NCI-H1105 treated with DMSO at 0.1 percent for 48 hours (cell line): ENCODE measurements around the gene NR1D1.
"Not testable (repeated sequence)": the region's sequence is repeated elsewhere in the genome, so short reads cannot be mapped to it uniquely, and the experiment has no call there.

ENCODE experiments used
- DNase-seq: peaks from one replicate; lab custom pipeline; 2025; lab: John Stamatoyannopoulos, UW

The NR1D1 gene

GRCh38 chr17:40100419-40100668, at the start of gene NR1D1:
NR1D1 (minus strand) TSS chr17:40100589; CDS start chr17:40100094, 495 bp downstream.
- no peak for DNase-seq

DNA sequence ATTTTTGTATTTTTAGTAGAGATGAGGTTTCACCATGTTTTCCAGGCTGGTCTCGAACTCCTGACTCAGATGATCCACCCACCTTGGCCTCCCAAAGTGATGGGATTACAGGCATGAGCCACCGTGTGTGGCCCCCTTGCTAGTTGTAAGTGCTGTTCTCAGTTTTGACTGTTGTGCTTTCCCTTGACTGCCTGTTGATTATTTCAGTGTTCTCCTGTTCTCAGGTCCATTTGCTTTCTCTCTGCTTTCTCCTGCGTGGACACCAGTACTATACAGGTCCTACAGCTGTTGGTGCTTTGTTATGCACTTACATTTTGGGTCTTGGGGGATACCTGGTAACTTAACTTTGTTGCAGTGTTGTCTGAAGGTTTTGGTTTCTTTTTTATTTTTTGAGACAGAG, 48.1 kb upstream of the NR1D1 start:
- DNase-seq: no peak

DNA sequence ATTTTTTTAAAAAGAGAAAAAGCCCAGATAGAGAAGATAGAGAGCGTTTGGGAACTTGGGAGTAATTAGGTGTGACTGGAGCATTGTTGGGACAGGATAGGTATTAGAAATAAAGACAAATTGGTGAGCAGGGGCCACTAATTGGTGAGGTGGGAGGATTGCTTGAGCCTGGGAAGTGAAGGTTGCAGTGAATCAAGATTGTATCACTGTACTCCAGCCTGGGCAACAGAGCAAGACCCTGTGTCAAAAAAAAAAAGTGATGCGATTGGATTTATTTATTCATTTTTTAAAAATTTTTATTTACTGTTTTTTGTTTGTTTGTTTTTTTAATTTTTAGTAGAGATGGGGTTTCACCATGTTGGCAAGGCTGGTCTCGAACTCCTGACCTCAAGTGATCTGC, 45.1 kb upstream of the NR1D1 start:
- DNase-seq: no peak

- DNase-seq: not testable (repeated sequence)
Measured at GRCh38 chr17:40143166-40143565, 42.8 kb upstream of the NR1D1 start.

DNA sequence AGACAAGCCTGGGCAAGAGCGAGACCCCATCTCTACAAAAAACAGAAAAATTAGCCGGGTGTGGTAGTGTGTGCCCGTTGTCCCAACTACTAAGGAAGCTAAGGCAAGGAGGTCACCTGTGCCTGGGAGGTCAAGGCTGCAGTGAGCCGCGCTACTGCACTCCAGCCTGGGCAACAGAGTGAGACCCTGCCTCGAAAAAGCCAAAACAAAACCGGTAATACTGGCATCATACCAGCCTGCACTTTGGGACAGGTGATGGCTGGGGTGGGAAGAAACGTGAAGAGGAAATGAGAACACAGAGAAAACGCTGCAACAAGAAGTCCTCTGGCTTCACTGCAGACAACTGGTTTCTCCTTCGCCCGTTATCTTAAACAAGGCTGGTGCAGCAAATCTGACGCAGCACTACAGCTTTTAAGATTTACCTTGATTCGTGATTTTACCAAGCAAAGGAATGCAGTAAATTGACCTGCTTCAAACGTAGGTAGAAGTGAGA, 39.2 kb upstream of the NR1D1 start:
- no peak for DNase-seq

DNA sequence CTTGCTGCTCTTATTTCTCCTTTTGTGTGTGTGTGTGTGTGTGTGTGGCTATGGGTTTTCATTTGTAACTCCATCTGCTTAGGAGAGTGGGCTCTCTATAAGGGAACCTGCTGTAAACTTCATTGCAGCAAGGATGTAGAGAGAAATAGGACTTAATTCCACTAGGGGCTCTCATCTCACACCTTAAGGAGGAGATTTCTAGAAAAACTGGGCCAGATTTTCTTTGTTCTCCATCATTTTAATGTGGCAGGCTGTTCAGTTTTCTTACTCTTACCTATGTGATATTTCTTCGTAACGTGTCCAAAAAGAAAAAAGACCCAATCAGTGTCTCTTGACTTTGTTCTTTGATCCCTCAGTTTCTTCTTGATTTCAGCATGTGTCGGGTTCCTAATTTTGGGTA, 35.4 kb upstream of the NR1D1 start:
- no peak for DNase-seq

DNA sequence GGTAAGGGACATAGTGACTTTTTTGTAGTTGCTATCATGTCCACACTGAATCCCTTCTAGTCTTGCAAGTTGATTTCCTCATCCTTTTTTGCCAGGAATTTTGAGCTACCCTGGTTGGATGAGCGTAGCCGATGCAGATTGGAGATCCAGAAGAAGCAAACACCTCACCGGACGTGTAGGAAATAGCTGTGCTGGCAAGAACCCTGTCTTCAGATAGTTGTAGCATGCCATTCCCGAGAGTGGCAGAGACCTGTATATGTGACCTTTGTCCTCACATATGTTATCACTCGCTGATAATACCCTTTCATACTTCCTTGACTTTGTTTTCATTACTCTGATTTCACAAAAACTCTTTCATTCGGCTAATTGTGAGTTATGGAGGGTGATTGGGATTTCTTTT, 33.8 kb upstream of the NR1D1 start:
- no peak for DNase-seq

- no peak for DNase-seq
Measured at GRCh38 chr17:40130352-40131042, 30.1 kb upstream of the NR1D1 start.

DNA sequence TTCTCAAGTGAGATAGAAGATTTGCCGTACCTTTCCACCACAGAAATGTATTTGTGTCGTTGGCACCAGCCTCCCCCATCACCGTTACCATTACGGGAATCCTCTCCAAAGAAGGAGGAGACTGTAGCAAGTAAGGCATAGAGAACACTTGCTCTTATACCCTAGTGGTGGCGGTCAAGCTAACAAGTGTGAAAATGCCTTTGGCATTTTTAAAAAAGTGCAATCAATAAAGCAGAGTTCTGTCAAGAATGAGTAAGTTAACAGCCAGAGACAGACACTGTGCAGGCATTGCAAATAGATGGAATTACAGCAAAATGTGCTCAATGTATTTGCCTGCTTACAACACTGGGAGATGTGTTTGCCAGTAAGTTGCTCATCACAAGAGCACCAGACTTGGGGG, 29.1 kb upstream of the NR1D1 start:
- no peak for DNase-seq

- DNase-seq: peak; percentile 27
Measured at GRCh38 chr17:40124279-40125141, 24.1 kb upstream of the NR1D1 start.

DNA sequence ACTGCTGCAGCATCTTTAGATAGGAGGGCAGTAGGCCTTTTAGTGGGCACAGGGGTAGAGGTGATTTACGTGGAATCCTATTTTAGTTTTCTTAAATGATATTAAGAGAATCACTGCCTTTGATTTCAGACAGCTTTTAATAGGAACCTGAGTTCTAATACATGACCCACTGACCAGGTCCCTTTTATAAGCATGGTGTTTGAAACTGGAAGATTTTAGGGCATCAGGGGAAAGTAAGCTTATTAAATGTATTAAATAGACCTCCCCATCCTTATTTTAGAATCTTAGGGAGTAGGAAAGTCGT, 23.4 kb upstream of the NR1D1 start:
- DNase-seq: no peak

DNA sequence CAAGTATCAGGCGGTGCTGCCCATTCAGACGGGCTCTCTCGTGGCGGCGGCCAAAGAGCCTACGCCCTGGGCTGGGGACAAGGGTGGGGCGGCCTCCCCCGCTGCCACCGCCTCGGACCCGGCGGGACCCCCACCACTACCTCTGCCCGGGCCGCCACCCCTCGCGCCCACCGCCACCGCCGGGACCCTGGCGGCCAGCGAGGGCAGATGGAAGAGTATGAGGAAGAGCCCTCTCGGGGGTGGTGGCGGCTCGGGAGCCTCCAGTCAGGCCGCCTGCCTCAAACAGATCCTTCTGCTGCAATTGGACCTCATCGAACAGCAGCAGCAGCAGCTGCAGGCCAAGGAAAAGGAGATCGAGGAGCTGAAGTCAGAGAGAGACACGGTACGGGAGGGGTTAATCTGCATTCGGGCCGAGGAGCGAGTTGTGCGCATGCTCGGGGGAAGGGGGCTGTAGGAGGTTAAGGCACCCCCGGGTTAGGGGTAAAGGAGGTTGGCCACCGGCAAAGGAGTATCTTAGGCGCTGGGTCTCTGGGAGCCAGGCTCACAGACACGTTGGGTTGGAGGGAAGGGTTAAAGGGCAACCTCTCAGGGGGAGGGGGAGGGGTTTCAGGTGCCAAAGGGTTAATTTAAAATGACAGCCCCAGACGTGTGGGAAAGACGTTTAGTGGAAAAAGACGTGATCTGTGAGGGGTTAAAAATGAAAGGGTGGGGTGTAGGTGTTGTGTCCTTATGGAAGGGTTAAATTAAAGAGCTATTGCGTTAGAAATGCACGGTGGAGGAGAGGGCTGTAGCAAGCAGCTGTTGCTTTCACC, 22.8 kb upstream of the NR1D1 start:
- peak; percentile 45 for DNase-seq

DNA sequence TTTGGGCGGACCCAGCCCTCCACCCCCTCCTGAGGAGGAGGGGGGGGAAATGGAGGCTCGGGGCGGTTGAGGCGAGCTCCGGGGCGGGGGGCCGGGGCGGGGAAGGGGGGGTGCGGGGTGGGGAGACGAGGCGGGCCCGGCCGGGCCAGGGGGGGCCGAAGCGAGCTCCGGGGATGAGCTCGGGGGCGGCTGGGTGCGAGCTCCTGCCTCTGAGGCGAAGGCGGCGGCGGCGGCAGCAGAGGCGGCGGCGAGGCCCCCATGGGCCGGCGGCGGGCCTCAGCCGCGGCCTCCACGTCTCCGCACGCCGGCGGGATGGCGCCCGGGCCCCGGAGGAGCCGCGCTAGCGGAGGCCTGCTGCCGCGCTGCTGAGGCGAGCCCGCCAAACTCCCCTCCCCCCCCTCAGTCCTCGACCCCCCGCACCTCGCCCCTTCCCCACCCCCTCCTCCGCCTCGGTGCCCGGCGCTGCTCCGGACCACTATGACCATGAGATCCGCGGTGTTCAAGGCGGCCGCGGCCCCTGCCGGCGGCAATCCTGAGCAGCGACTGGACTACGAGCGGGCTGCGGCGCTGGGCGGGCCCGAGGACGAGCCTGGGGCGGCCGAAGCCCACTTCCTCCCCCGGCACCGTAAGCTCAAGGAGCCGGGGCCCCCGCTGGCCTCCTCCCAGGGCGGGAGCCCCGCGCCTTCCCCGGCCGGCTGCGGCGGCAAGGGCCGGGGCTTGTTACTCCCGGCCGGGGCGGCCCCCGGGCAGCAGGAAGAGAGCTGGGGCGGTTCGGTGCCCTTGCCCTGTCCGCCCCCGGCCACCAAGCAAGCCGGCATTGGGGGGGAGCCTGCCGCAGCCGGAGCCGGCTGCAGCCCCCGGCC, 22.0 kb upstream of the NR1D1 start:
- DNase-seq: peak; percentile 5

DNA sequence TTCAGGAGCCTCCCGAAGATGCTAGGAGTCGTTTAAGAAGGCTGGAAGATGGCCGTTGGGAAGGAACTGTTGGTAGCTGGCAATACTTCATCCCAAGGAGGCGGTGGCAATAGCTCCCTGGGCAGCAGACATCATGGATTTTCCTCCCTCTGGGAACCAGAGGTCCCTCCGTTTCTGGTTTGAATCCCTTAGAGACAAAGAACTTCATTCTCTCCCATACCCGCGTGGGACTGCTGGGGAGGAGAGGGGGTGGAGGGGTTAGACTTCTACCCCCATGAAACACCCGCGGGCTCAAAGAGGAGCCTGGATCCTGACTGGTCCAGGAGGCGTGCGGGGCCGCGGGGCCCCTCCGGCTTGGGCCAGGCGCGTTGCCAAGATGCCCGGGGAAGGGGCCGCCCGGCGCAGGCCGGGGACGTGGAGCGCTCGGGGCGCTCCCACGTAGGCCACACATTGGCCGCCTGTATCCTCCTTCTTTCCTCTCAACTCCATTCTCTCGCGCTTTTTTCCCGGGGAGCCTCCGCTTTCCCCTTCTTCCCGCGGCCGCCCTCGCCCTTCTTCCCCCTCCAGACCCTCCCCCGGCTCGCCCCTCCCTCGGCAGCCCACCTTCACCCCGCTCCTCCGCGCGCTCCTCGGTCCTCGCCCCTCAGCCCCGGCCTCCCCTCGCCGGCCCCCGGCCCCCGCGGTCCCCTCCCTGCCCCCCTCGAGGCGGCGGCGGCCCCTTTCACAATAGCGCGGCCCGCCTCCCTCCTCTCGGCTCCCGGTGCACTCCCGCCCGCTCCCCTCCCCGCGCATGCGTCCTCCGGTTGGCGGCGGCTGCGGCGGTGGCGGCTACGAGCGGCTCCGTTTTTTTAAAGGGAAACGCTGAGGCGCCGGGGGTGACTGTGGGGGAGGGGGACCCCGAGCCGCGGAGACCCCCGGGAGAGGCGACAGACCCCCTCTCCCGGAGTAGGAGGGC, 21.1 kb upstream of the NR1D1 start, which contains the start of gene MSL1:
TSS of gene MSL1 (plus strand) at position 791 of the 955 bp plus-strand sequence. CDS start 642 bp downstream, outside the sequence.
- DNase-seq: peak; percentile 54

DNA sequence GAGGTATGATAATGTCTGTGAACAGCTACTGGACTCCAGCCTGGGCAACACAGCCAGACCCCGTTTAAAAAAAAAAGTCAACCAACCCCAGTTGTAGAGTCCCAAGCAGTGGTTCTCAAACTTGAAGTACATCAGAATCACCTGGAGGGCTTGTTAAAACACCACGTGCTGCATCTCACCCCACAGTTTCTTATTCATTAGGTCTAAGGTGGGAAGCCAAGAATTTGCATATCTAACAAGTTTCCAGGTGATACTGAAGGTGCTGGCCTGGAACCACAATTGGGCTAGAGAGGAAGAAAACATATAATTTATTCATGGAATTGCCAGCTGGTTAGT, 14.7 kb upstream of the NR1D1 start:
- DNase-seq: no peak

DNA sequence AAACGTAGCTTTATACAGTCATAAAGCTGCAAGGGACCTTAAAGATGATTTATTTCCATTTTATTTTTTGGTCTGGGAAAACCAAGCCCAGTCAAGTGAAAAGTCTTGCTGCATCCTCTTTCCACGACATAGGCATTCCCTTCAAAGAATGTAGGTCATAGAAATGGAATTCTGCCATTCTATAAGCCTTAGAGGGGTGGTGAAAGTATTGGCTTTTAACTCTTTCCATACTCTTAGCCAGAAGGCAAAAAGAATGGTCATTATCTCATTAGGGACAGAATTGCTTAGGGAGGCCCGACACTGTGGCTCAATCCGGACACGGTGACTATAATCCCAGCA, 13.5 kb upstream of the NR1D1 start:
- no peak for DNase-seq

DNA sequence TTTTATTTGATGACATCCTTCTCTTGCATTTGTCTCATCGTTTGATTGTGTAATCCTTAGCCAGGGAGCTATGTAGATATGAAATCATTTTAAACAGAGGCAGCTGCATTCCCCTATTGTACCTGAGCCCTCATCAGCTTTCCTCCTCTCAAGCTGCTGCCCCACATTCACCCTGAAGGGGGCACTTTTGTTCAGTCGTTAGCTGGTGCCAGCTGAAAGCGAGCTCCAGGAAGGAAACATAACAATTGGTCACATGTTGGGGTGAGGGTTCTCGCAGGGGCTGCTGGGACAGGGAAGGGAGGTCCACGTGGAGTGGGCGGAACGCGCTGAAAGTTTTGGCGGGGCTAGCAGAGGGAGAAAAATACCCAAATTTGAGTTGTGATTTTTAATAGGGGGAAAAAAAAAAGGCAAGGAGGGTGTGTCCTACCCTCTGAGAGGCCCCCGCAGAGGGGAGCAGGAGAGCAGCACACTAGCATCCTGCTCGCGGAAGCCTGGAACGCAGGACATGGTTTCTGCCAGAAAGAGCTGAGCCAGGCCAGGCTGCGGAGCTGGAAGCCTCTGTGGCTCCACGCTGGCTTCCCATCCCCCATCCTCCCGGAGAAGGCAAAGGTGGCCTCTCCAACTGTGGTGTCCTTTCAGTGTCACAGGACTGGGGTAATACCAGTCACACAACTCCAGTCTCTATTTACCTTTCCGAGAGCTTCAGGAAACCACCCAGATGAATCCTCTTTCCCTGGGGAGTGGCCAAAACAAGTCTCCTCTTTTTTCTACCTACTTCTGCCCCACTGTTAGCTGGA, 12.9 kb upstream of the NR1D1 start:
- DNase-seq: peak; percentile 91

DNA sequence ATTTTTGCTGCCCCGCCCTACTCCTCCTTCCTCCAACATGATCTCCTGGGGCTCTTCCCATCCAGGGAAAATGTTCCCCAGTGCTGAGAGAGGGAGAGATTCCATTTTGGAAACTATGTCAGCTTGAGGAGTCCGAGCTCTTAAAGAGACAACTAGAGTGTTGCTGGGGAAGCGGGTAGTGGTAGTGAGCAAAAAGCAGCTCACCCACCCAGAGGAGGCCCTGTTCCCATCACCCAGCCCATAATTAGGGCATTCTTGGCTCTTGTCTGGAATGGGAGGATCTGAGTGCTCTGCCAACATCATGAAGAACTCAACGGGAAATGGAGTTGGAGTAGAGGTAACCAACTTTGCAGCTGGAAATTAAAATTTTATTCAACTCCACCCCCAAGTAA, 12.3 kb upstream of the NR1D1 start:
- DNase-seq: no peak

DNA sequence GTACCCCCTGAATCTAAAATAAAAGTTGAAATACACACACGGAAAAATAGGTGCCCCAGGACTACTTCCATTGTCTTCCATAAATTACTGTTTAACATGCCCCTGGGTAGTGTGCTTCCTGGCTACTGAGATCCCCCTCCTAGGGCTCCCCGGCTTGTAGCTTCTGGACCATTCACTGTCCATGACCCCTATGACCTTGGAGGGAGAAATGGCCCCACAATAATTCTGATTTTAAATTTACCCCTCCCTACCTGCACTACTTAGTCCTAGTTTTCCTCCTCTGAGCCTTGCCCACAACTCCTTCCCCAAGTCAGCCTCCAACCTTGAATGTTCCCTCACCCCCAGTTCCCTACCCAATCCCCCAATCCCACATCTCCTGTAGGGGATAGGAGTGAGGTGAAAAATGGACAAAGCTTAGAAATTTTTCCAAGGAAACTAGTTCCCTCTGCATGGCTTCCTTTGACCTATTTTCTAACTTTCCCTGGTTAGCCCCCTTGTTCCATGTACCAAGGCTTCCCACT, 11.9 kb upstream of the NR1D1 start:
- DNase-seq: no peak
